WTC11 (cell line): ENCODE measurements around the gene PAK1IP1. TPM values are rescaled to one million over a fixed set of nuclear protein-coding genes. Genes with fewer than 3 reads are reported as not detected.

Source experiments
- ATAC-seq: fragments of 200-7000 bp; cut with Tn5 transposase; 2 replicates; pipeline ENCODE4 v1.10.0; 2021; ENCODE audit warnings: mild to moderate bottlenecking, moderate library complexity
- CTCF ChIA-PET: fragments of 300-600 bp; sonication (Branson Sonifier 250); formaldehyde crosslinking; loops from one replicate; lab custom pipeline; 2021; ENCODE audit warnings: antibody characterized with exemption; lab: Charles Lee
- POLR2A ChIA-PET: fragments of 350-600 bp; sonication (Branson Sonifier 250); formaldehyde crosslinking; loops from one replicate; lab custom pipeline; 2021; ENCODE audit warnings: antibody characterized with exemption; lab: Charles Lee
- DNase-seq: peaks from one replicate; pipeline ENCODE4 v3.0.0; 2021; ENCODE audit warnings: low spot score
- H3K27ac Mint-ChIP-seq: 2 replicates; pipeline ENCODE4 v1.8.0; 2021; ENCODE audit warnings: mixed read lengths
- H3K27me3 Mint-ChIP-seq: 2 replicates; pipeline ENCODE4 v1.8.0; 2021; ENCODE audit warnings: low read depth, mild to moderate bottlenecking, moderate library complexity, mixed read lengths
- H3K36me3 Mint-ChIP-seq: 2 replicates; pipeline ENCODE4 v1.8.0; 2021; ENCODE audit warnings: mixed read lengths
- H3K4me1 Mint-ChIP-seq: 2 replicates; pipeline ENCODE4 v1.8.0; 2022; ENCODE audit warnings: mixed read lengths
- H3K4me3 Mint-ChIP-seq: 2 replicates; pipeline ENCODE4 v1.8.0; 2021; ENCODE audit warnings: mild to moderate bottlenecking, moderate library complexity, mixed read lengths
- H3K9me3 Mint-ChIP-seq: 2 replicates; pipeline ENCODE4 v1.8.0; 2021; ENCODE audit warnings: mixed read lengths
- ATF1 ChIP-seq: sonication (generic); formaldehyde crosslinking; IDR thresholded peaks from 2 replicates; pipeline ENCODE4 v1.8.1; 2023; ENCODE audit warnings: mild to moderate bottlenecking, moderate library complexity, missing genetic modification reagents
- GRHL2 ChIP-seq: fragments of 250-450 bp; sonication (Bioruptor Pico); IDR thresholded peaks from 2 replicates; pipeline ENCODE4 v1.8.0; 2022; ENCODE audit warnings: mild to moderate bottlenecking, moderate library complexity; ENCODE audit not compliant: insufficient replicate concordance, severe bottlenecking
- KAT7 ChIP-seq: sonication (generic); formaldehyde crosslinking; IDR thresholded peaks from 2 replicates; pipeline ENCODE4 v1.8.1; 2023; ENCODE audit warnings: missing genetic modification reagents, mild to moderate bottlenecking, borderline replicate concordance
- NFYB ChIP-seq: sonication (generic); formaldehyde crosslinking; conservative IDR thresholded peaks from 2 replicates; pipeline ENCODE4 v1.8.0; 2022; ENCODE audit warnings: low read depth, missing genetic modification reagents
- OVOL2 ChIP-seq: fragments of 250-450 bp; sonication (Bioruptor Pico); IDR thresholded peaks from 2 replicates; pipeline ENCODE4 v1.9.0; 2021; ENCODE audit warnings: mild to moderate bottlenecking, borderline replicate concordance
- TEAD1 ChIP-seq: sonication (generic); formaldehyde crosslinking; IDR thresholded peaks from 2 replicates; pipeline ENCODE4 v1.8.0; 2022; ENCODE audit warnings: mild to moderate bottlenecking, missing genetic modification reagents
- ZNF138 ChIP-seq: sonication (generic); formaldehyde crosslinking; conservative IDR thresholded peaks from 2 replicates; pipeline ENCODE4 v1.8.1; 2022; ENCODE audit warnings: mild to moderate bottlenecking, moderate library complexity, missing genetic modification reagents
- ZNF671 ChIP-seq: fragments of 250-450 bp; sonication (Bioruptor Pico); IDR thresholded peaks from 2 replicates; pipeline ENCODE4 v1.8.0; 2021; ENCODE audit warnings: mild to moderate bottlenecking
- total RNA-seq: library from RNA; stranded (reverse); gene quantifications from 3 replicates; pipeline ENCODE4 v1.2.3, GENCODE V29; 2021
- TF ChIP-seq, protein P1 (sequence below): sonication (generic); formaldehyde crosslinking; IDR thresholded peaks from 2 replicates; pipeline ENCODE4 v1.8.0; 2023; ENCODE audit warnings: missing genetic modification reagents, mild to moderate bottlenecking, borderline replicate concordance
- TF ChIP-seq, protein P2 (sequence below): sonication (generic); formaldehyde crosslinking; IDR thresholded peaks from 2 replicates; pipeline ENCODE4 v1.8.0; 2022; ENCODE audit warnings: missing genetic modification reagents
- TF ChIP-seq, protein P3 (sequence below): fragments of 250-450 bp; sonication (Bioruptor Pico); IDR thresholded peaks from 2 replicates; pipeline ENCODE4 v2.1.2; 2022; ENCODE audit warnings: mild to moderate bottlenecking, moderate library complexity
- TF ChIP-seq, protein P4 (sequence below): fragments of 250-450 bp; sonication (Bioruptor Pico); IDR thresholded peaks from 2 replicates; pipeline ENCODE4 v1.9.0; 2021; ENCODE audit warnings: mild to moderate bottlenecking, borderline replicate concordance

PAK1IP1 gene
- total RNA-seq, 1 experiment from 2014 or later: 30.4 TPM

DNA sequence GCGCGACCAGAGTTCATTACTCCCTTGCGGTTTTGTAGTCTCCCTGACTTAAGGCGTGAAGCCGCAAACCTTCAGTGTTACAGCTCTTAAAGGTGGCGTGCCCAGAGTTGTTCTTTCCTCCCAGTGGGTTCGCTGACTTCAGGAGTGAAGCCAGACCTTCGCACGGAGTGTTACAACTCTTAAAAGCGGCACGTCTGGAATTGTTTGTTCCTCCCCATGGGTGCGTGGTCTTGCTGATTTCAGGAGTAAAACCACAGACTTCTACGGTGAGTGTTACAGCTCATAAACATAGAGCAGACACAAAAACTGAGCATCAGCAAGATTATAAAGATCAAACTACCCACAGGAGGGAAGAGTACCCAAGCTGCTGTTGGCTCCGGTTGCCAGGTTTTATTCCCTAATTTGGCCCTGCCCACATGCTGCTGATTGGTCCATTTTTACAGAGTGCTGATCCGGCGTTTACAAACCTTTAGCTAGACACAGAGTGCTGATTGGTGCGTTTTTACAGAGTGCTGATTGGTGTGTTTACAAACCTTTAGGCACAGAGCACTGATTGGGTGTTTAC lies 38.5 kb downstream of the PAK1IP1 start:
- H3K27me3 Mint-ChIP-seq: no peaks in the 10 kb centered on the region
- ATAC-seq: no peak; the same call in none of the 2 replicates
- DNase-seq: no peak
- H3K9me3 Mint-ChIP-seq: no peaks in the 10 kb centered on the region
- no peak overlapping the region for H3K4me3 Mint-ChIP-seq
- TF ChIP-seq, protein P1, sequence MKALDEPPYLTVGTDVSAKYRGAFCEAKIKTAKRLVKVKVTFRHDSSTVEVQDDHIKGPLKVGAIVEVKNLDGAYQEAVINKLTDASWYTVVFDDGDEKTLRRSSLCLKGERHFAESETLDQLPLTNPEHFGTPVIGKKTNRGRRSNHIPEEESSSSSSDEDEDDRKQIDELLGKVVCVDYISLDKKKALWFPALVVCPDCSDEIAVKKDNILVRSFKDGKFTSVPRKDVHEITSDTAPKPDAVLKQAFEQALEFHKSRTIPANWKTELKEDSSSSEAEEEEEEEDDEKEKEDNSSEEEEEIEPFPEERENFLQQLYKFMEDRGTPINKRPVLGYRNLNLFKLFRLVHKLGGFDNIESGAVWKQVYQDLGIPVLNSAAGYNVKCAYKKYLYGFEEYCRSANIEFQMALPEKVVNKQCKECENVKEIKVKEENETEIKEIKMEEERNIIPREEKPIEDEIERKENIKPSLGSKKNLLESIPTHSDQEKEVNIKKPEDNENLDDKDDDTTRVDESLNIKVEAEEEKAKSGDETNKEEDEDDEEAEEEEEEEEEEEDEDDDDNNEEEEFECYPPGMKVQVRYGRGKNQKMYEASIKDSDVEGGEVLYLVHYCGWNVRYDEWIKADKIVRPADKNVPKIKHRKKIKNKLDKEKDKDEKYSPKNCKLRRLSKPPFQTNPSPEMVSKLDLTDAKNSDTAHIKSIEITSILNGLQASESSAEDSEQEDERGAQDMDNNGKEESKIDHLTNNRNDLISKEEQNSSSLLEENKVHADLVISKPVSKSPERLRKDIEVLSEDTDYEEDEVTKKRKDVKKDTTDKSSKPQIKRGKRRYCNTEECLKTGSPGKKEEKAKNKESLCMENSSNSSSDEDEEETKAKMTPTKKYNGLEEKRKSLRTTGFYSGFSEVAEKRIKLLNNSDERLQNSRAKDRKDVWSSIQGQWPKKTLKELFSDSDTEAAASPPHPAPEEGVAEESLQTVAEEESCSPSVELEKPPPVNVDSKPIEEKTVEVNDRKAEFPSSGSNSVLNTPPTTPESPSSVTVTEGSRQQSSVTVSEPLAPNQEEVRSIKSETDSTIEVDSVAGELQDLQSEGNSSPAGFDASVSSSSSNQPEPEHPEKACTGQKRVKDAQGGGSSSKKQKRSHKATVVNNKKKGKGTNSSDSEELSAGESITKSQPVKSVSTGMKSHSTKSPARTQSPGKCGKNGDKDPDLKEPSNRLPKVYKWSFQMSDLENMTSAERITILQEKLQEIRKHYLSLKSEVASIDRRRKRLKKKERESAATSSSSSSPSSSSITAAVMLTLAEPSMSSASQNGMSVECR (CRISPR knock-in tag): no peak
- no peak for TF ChIP-seq OVOL2 (CRISPR knock-in tag)
- TF ChIP-seq NFYB (CRISPR knock-in tag): peak; percentile 86
- TF ChIP-seq TEAD1: no peak
- no peak for TF ChIP-seq KAT7 (CRISPR knock-in tag)
- TF ChIP-seq GRHL2: no peak
- TF ChIP-seq, protein P2, sequence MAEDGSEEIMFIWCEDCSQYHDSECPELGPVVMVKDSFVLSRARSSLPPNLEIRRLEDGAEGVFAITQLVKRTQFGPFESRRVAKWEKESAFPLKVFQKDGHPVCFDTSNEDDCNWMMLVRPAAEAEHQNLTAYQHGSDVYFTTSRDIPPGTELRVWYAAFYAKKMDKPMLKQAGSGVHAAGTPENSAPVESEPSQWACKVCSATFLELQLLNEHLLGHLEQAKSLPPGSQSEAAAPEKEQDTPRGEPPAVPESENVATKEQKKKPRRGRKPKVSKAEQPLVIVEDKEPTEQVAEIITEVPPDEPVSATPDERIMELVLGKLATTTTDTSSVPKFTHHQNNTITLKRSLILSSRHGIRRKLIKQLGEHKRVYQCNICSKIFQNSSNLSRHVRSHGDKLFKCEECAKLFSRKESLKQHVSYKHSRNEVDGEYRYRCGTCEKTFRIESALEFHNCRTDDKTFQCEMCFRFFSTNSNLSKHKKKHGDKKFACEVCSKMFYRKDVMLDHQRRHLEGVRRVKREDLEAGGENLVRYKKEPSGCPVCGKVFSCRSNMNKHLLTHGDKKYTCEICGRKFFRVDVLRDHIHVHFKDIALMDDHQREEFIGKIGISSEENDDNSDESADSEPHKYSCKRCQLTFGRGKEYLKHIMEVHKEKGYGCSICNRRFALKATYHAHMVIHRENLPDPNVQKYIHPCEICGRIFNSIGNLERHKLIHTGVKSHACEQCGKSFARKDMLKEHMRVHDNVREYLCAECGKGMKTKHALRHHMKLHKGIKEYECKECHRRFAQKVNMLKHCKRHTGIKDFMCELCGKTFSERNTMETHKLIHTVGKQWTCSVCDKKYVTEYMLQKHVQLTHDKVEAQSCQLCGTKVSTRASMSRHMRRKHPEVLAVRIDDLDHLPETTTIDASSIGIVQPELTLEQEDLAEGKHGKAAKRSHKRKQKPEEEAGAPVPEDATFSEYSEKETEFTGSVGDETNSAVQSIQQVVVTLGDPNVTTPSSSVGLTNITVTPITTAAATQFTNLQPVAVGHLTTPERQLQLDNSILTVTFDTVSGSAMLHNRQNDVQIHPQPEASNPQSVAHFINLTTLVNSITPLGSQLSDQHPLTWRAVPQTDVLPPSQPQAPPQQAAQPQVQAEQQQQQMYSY (CRISPR knock-in tag): peak; percentile 68
- TF ChIP-seq, protein P3, sequence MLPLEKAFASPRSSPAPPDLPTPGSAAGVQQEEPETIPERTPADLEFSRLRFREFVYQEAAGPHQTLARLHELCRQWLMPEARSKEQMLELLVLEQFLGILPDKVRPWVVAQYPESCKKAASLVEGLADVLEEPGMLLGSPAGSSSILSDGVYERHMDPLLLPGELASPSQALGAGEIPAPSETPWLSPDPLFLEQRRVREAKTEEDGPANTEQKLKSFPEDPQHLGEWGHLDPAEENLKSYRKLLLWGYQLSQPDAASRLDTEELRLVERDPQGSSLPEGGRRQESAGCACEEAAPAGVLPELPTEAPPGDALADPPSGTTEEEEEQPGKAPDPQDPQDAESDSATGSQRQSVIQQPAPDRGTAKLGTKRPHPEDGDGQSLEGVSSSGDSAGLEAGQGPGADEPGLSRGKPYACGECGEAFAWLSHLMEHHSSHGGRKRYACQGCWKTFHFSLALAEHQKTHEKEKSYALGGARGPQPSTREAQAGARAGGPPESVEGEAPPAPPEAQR: no peak
- no peak for TF ChIP-seq ZNF671 (CRISPR knock-in tag)
- no peak for TF ChIP-seq ZNF138 (CRISPR knock-in tag)
- TF ChIP-seq ATF1 (CRISPR knock-in tag): no peak
- TF ChIP-seq, protein P4, sequence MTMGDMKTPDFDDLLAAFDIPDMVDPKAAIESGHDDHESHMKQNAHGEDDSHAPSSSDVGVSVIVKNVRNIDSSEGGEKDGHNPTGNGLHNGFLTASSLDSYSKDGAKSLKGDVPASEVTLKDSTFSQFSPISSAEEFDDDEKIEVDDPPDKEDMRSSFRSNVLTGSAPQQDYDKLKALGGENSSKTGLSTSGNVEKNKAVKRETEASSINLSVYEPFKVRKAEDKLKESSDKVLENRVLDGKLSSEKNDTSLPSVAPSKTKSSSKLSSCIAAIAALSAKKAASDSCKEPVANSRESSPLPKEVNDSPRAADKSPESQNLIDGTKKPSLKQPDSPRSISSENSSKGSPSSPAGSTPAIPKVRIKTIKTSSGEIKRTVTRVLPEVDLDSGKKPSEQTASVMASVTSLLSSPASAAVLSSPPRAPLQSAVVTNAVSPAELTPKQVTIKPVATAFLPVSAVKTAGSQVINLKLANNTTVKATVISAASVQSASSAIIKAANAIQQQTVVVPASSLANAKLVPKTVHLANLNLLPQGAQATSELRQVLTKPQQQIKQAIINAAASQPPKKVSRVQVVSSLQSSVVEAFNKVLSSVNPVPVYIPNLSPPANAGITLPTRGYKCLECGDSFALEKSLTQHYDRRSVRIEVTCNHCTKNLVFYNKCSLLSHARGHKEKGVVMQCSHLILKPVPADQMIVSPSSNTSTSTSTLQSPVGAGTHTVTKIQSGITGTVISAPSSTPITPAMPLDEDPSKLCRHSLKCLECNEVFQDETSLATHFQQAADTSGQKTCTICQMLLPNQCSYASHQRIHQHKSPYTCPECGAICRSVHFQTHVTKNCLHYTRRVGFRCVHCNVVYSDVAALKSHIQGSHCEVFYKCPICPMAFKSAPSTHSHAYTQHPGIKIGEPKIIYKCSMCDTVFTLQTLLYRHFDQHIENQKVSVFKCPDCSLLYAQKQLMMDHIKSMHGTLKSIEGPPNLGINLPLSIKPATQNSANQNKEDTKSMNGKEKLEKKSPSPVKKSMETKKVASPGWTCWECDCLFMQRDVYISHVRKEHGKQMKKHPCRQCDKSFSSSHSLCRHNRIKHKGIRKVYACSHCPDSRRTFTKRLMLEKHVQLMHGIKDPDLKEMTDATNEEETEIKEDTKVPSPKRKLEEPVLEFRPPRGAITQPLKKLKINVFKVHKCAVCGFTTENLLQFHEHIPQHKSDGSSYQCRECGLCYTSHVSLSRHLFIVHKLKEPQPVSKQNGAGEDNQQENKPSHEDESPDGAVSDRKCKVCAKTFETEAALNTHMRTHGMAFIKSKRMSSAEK: no peak
- ChIA-PET POLR2A (interaction anchor here (0.6 kb wide), 1 partner anchor 11 kb away, joined by 3 read pairs; no protein-coding TSS in a partner anchor), CTCF (interaction anchor here (1.0 kb wide), 1 partner anchor 14 kb away, joined by 3 read pairs; no protein-coding TSS in a partner anchor)
- H3K36me3 Mint-ChIP-seq: peaks cover 39% of the 10 kb centered on the region
- H3K27ac Mint-ChIP-seq: peak overlapping the region; percentile 57
- no peaks in the 10 kb centered on the region for H3K4me1 Mint-ChIP-seq
